Measurements from ENCODE around the gene MORN1. TPM values are rescaled to one million over a fixed set of nuclear protein-coding genes. Genes with fewer than 3 reads are reported as not detected.

MORN1 gene
- total RNA-seq, 2 donors from 2014 or later, result 4.0 to 7.5 TPM

- peak; percentile 8 to 45 for ATAC-seq
- Mint-ChIP-seq H3K9me3 (no peaks in the 10 kb centered on the region), H3K27ac (no peak overlapping the region), H3K4me3 (no peak overlapping the region), H3K27me3 (no peaks in the 10 kb centered on the region), H3K4me1 (ENCODE audit: low read depth in 2 of 2) (peaks cover 13 to 18% of the 10 kb centered on the region in 2 donors), H3K36me3 (no peaks in the 10 kb centered on the region)
- DNase-seq (ENCODE audit: low spot score), result peak; percentile 50
Measured at GRCh38 chr1:2275796-2276536, 115.4 kb downstream of the MORN1 start.

- Mint-ChIP-seq H3K27ac (no peak overlapping the region), H3K9me3 (no peaks in the 10 kb centered on the region), H3K4me1 (ENCODE audit: low read depth in 2 of 2) (peaks cover 13 to 18% of the 10 kb centered on the region in 2 donors), H3K36me3 (no peaks in the 10 kb centered on the region), H3K4me3 (no peak overlapping the region), H3K27me3 (no peaks in the 10 kb centered on the region)
- ATAC-seq, result no peak
- peak; percentile 46 for DNase-seq (ENCODE audit: low spot score)
Measured at GRCh38 chr1:2274929-2275475, 116.4 kb downstream of the MORN1 start.

GRCh38 chr1:2274231-2274928 lies 117.0 kb downstream of the MORN1 start:
- H3K27ac Mint-ChIP-seq, result no peak overlapping the region
- H3K36me3 Mint-ChIP-seq, result no peaks in the 10 kb centered on the region
- DNase-seq (ENCODE audit: low spot score) (peak; percentile 34), ATAC-seq (no peak)
- no peaks in the 10 kb centered on the region for H3K27me3 Mint-ChIP-seq
- H3K9me3 Mint-ChIP-seq, result no peaks in the 10 kb centered on the region
- H3K4me1 Mint-ChIP-seq (ENCODE audit: low read depth in 2 of 2), result peaks cover 13 to 18% of the 10 kb centered on the region in 2 donors
- no peak overlapping the region for H3K4me3 Mint-ChIP-seq

- DNase-seq (ENCODE audit: low spot score), result peak; percentile 57
- H3K36me3 Mint-ChIP-seq, result no peaks in the 10 kb centered on the region
- no peak overlapping the region for H3K4me3 Mint-ChIP-seq
- no peak overlapping the region for H3K27ac Mint-ChIP-seq
- no peak for ATAC-seq
- peaks cover 13 to 22% of the 10 kb centered on the region in 2 donors for H3K4me1 Mint-ChIP-seq (ENCODE audit: low read depth in 2 of 2)
- no peaks in the 10 kb centered on the region for H3K9me3 Mint-ChIP-seq
- no peaks in the 10 kb centered on the region for H3K27me3 Mint-ChIP-seq
Measured at GRCh38 chr1:2273401-2274090, 117.8 kb downstream of the MORN1 start.

- Mint-ChIP-seq H3K27ac (no peak overlapping the region), H3K4me1 (ENCODE audit: low read depth in 2 of 2) (peaks cover 13 to 22% of the 10 kb centered on the region in 2 donors), H3K9me3 (no peaks in the 10 kb centered on the region), H3K27me3 (no peaks in the 10 kb centered on the region), H3K36me3 (no peaks in the 10 kb centered on the region), H3K4me3 (no peak overlapping the region)
- ATAC-seq, result no peak
- DNase-seq (ENCODE audit: low spot score), result peak; percentile 58
Measured at GRCh38 chr1:2272686-2273400, 118.5 kb downstream of the MORN1 start.

- Mint-ChIP-seq H3K27ac (no peak overlapping the region), H3K36me3 (no peaks in the 10 kb centered on the region), H3K9me3 (no peaks in the 10 kb centered on the region), H3K4me3 (no peak overlapping the region), H3K27me3 (no peaks in the 10 kb centered on the region), H3K4me1 (ENCODE audit: low read depth in 2 of 2) (peaks cover 9 to 19% of the 10 kb centered on the region in 2 donors)
- no peak for ATAC-seq
- peak; percentile 55 for DNase-seq (ENCODE audit: low spot score)
Measured at GRCh38 chr1:2271841-2272655, 119.3 kb downstream of the MORN1 start.

Other genes starting within 250 kb of the MORN1 start
- 10 to 100 TPM; 43.4 to 61.8 TPM for gene FAAP20, start 196.8 kb downstream of the MORN1 start, total RNA-seq
- gene SKI, start 163.2 kb downstream of the MORN1 start, total RNA-seq, result 10 to 100 TPM; 16.5 to 42.7 TPM
- gene RER1, start 287 bp upstream of the MORN1 start, total RNA-seq, result 100 to 1,000 TPM; 139 to 161 TPM
- gene PEX10, start 21.0 kb upstream of the MORN1 start, total RNA-seq, result 10 to 100 TPM; 10.7 to 18.9 TPM
- 1 to 10 TPM; 5.5 to 6.9 TPM for gene PLCH2, start 84.7 kb upstream of the MORN1 start, total RNA-seq
- 10 to 100 TPM; 37.7 to 70.5 TPM for gene PANK4, start 135.0 kb upstream of the MORN1 start, total RNA-seq
- gene HES5, start 138.7 kb upstream of the MORN1 start, total RNA-seq, result not detected
- 100 to 1,000 TPM in 1 of 2 donors, 10 to 100 TPM in 1; 93.2 to 118 TPM for gene TNFRSF14, start 164.8 kb upstream of the MORN1 start, total RNA-seq
- 10 to 100 TPM in 1 of 2 donors, 1 to 10 TPM in 1; 9.1 to 18.5 TPM for gene PRXL2B, start 195.2 kb upstream of the MORN1 start, total RNA-seq
- under 1 TPM in 1 of 2 donors, not detected in 1; 0.81 TPM for gene MMEL1, start 241.5 kb upstream of the MORN1 start, total RNA-seq

All from natural killer cell treated with Interleukin-12 subunit alpha and Interleukin-12 subunit beta and Interleukin-15 and Interleukin-18, amount 100 ng/mL, for 72 hours (primary cell).